ENCODE results near the gene MATCAP1. TPM values are rescaled to one million over a fixed set of nuclear protein-coding genes. Genes with fewer than 3 reads are reported as not detected.
A peak's percentile ranks its signal among the peaks of the same experiment; 100 is the strongest.

MATCAP1 gene
- total RNA-seq, 1 donor, result 12.9 TPM

GRCh38 chr16:67158637-67159600 is 24.8 kb downstream of the MATCAP1 start:
- DNase-seq (ENCODE audit: low read depth in 2 of 3, low spot score in 2 of 3), result peak in 1 of 3 donors; percentile 62

- no peak for DNase-seq (ENCODE audit: low read depth in 2 of 3, low spot score in 2 of 3)
Observed at GRCh38 chr16:67157892-67158635, 25.7 kb downstream of the MATCAP1 start.

GRCh38 chr16:67157106-67157748 is 26.5 kb downstream of the MATCAP1 start:
- no peak for DNase-seq (ENCODE audit: low read depth in 2 of 3, low spot score in 2 of 3)

GRCh38 chr16:67156143-67156844 is 27.5 kb downstream of the MATCAP1 start:
- no peak for DNase-seq (ENCODE audit: low read depth in 2 of 3, low spot score in 2 of 3)

GRCh38 chr16:67155295-67156142 is 28.2 kb downstream of the MATCAP1 start:
- DNase-seq (ENCODE audit: low read depth in 2 of 3, low spot score in 2 of 3), result peak; percentile 70 to 84 (median 76)

- DNase-seq (ENCODE audit: low read depth in 2 of 3, low spot score in 2 of 3), result no peak
Observed at GRCh38 chr16:67154578-67155294, 29.0 kb downstream of the MATCAP1 start.

GRCh38 chr16:67151431-67152097 is 32.2 kb downstream of the MATCAP1 start:
- no peak for DNase-seq (ENCODE audit: low read depth in 2 of 3, low spot score in 2 of 3)

- DNase-seq (ENCODE audit: low read depth in 2 of 3, low spot score in 2 of 3), result peak in 1 of 3 donors; percentile 57
Observed at GRCh38 chr16:67150833-67151396, 32.8 kb downstream of the MATCAP1 start, which contains the start of gene B3GNT9. TSS of gene B3GNT9 (minus strand) at chr16:67150998. CDS start at chr16:67150485, 513 bp downstream.

- DNase-seq (ENCODE audit: low read depth in 2 of 3, low spot score in 2 of 3), result peak in 2 of 3 donors; percentile 70 to 80
Observed at GRCh38 chr16:67150047-67150832, 33.5 kb downstream of the MATCAP1 start.

- DNase-seq (ENCODE audit: low read depth in 2 of 3, low spot score in 2 of 3), result no peak
Observed at GRCh38 chr16:67149276-67150046, 34.3 kb downstream of the MATCAP1 start.

- DNase-seq (ENCODE audit: low read depth in 2 of 3, low spot score in 2 of 3), result no peak
Observed at GRCh38 chr16:67148656-67149275, 35.0 kb downstream of the MATCAP1 start.

GRCh38 chr16:67148221-67148620 is 35.5 kb downstream of the MATCAP1 start:
- DNase-seq (ENCODE audit: low read depth in 2 of 3, low spot score in 2 of 3), result no peak

- DNase-seq (ENCODE audit: low read depth in 2 of 3, low spot score in 2 of 3), result no peak
Observed at GRCh38 chr16:67147437-67148140, 36.2 kb downstream of the MATCAP1 start.

- DNase-seq (ENCODE audit: low read depth in 2 of 3, low spot score in 2 of 3), result no peak
Observed at GRCh38 chr16:67146523-67147357, 37.0 kb downstream of the MATCAP1 start.
